Activated CD8-positive, alpha-beta memory T cell treated with anti-CD3 and anti-CD28 coated beads, Interleukin-2, amount 10 ng/mL, durations not matched to agents 7 days and 5 days (primary cell): ENCODE results near the gene HYDIN. TPM values are rescaled to one million over a fixed set of nuclear protein-coding genes. Genes with fewer than 3 reads are reported as not detected.
"Not testable (repeated sequence)": the region's sequence is repeated elsewhere in the genome, so short reads cannot be mapped to it uniquely, and the experiment has no call there.

ENCODE experiments used
- ATAC-seq: fragments of 150-1000 bp; cut with Tn5 transposase; one replicate; pipeline ENCODE4 v1.10.0; 2021; ENCODE audit warnings: moderate library complexity
- CTCF ChIA-PET: fragments of 350-600 bp; sonication (Branson Sonifier 250); formaldehyde crosslinking; loops from one replicate; lab custom pipeline; 2021; ENCODE audit warnings: antibody characterized with exemption; lab: Charles Lee
- DNase-seq: peaks from one replicate; pipeline ENCODE4 v3.0.0-alpha.2; 2020
- H3K27ac Mint-ChIP-seq: one replicate; pipeline ENCODE4 v1.8.0; 2021; ENCODE audit warnings: mild to moderate bottlenecking, mixed read lengths
- H3K27me3 Mint-ChIP-seq: one replicate; pipeline ENCODE4 v1.8.0; 2021; ENCODE audit warnings: mixed read lengths
- H3K36me3 Mint-ChIP-seq: one replicate; pipeline ENCODE4 v1.8.0; 2021; ENCODE audit warnings: mild to moderate bottlenecking, mixed read lengths
- H3K4me1 Mint-ChIP-seq: one replicate; pipeline ENCODE4 v1.8.0; 2021; ENCODE audit warnings: mixed read lengths
- H3K4me3 Mint-ChIP-seq: one replicate; pipeline ENCODE4 v1.8.0; 2021; ENCODE audit warnings: mild to moderate bottlenecking, moderate library complexity, mixed read lengths
- H3K9me3 Mint-ChIP-seq: one replicate; pipeline ENCODE4 v1.8.0; 2022; ENCODE audit warnings: low read depth, mixed read lengths
- total RNA-seq, 2 experiments: library from RNA; stranded (reverse); gene quantifications; one replicate each; pipeline ENCODE4 v1.2.3, GENCODE V29; 2021

HYDIN gene
- total RNA-seq, 2 experiments from 2014 or later: not detected

DNA sequence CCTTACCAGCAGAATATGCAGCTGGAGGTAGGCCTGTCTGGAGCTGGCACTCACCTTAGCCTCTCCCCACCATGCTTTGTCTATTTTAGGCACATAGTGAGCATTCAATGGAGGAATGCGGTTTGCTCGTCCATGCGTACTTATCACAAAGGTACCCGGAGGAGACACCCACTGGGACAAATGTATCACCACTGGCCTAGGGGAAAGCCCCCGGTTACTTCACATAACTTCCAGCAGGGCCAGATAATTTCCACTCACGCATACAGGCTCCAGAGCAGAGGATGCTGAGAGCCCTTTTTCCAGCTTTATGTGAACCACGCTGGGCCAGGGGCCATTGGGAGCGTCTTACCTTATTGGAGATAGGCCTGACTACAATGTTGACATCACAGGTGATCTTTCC lies 348.2 kb downstream of the HYDIN start:
- H3K27me3 Mint-ChIP-seq, CTCF ChIA-PET, H3K9me3 Mint-ChIP-seq, H3K4me3 Mint-ChIP-seq, H3K27ac Mint-ChIP-seq, ATAC-seq, DNase-seq, H3K4me1 Mint-ChIP-seq, H3K36me3 Mint-ChIP-seq: not testable (repeated sequence)

DNA sequence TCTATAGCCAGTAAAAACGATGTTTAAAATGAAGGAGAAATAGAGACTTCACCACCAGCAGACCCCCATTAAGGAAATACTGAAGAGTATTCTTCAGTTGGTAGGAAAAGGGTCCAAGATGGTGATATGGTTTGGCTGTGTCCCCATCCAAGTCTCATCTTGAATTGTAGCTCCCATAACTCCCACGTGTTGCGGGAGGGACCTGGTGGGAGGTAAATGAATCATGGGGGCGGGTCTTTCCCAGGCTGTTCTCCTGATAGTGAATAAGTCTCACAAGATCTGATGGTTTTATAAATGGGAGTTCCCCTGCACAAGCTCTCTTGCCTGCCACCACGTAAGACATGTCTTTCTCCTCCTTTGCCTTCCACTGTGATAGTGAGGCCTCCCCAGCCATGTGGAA lies 352.6 kb downstream of the HYDIN start:
- CTCF ChIA-PET, H3K9me3 Mint-ChIP-seq, H3K4me1 Mint-ChIP-seq, ATAC-seq, H3K36me3 Mint-ChIP-seq, DNase-seq, H3K27me3 Mint-ChIP-seq, H3K4me3 Mint-ChIP-seq, H3K27ac Mint-ChIP-seq: not testable (repeated sequence)

DNA sequence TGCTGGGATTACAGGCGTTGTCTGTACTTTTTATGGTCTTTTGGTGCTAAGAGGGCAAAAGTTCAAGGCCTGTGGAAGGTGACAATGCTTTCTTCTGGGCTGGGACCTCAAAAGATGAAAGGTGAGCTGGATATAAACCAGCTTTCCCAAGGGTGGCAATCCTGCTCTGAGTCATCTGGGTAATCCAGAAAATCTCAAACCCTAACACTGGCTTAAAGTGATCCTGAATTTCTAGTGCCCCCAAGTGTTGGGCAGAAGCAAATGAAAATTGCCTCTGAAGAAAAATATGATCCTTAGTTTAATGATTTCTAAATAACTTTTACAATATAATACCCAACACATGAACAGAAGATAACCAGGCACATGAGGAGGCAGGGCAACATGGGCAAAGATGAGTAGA lies 354.1 kb downstream of the HYDIN start:
- H3K4me1 Mint-ChIP-seq, H3K36me3 Mint-ChIP-seq, ATAC-seq, H3K9me3 Mint-ChIP-seq, DNase-seq, H3K27ac Mint-ChIP-seq, H3K4me3 Mint-ChIP-seq, CTCF ChIA-PET, H3K27me3 Mint-ChIP-seq: not testable (repeated sequence)

GRCh38 chr16:70864698-70865097 lies 365.8 kb downstream of the HYDIN start:
- ATAC-seq, H3K4me1 Mint-ChIP-seq, H3K27ac Mint-ChIP-seq, H3K36me3 Mint-ChIP-seq, H3K4me3 Mint-ChIP-seq, H3K9me3 Mint-ChIP-seq, H3K27me3 Mint-ChIP-seq, CTCF ChIA-PET, DNase-seq: not testable (repeated sequence)

DNA sequence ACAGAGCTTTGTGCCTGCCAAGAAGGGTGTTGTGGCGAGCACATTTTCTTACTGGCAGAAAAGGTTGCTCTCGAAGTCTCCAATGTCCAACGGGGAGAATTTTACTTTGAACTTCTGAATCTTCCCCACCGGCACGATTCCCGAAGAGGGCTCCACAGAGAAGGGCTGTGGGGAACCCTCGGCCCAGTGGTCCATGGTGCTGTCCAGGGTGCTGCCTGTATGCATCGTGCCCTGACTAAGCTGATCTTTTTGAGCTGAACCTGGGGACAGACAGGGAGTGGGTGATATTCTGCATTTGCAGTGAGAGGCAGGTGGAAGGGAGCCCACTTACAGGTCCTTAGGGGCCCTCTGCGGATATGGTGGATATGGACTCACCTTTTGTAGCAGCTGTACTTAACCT lies 368.5 kb downstream of the HYDIN start:
- H3K27me3 Mint-ChIP-seq, H3K4me3 Mint-ChIP-seq, H3K36me3 Mint-ChIP-seq, DNase-seq, H3K9me3 Mint-ChIP-seq, ATAC-seq, H3K27ac Mint-ChIP-seq, CTCF ChIA-PET, H3K4me1 Mint-ChIP-seq: not testable (repeated sequence)

- H3K4me3 Mint-ChIP-seq, H3K4me1 Mint-ChIP-seq, H3K9me3 Mint-ChIP-seq, DNase-seq, ATAC-seq, H3K36me3 Mint-ChIP-seq, H3K27ac Mint-ChIP-seq, H3K27me3 Mint-ChIP-seq, CTCF ChIA-PET: not testable (repeated sequence)
Observed at GRCh38 chr16:70851299-70851698, 379.2 kb downstream of the HYDIN start.

- ATAC-seq, H3K27me3 Mint-ChIP-seq, H3K36me3 Mint-ChIP-seq, H3K4me3 Mint-ChIP-seq, H3K27ac Mint-ChIP-seq, H3K4me1 Mint-ChIP-seq, CTCF ChIA-PET, DNase-seq, H3K9me3 Mint-ChIP-seq: not testable (repeated sequence)
Observed at GRCh38 chr16:70823498-70824118, 406.9 kb downstream of the HYDIN start.

DNA sequence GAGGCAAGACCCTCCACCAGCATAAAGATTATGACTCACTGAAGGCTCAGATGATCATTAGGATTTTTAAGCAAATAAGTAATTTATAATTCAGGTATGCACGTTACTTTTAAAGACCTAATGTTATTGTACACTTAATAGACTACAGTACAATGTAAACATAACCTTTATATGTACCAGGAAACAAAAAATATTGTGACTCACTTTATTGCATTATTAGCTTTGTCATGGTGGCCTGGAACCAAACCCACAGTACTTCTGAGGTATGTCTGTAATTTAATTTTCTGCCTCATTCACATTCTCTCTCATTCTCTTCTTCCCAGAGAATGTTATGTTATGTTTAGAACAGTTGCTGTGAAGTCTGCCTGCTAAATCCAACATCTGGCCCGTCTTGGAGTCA lies 407.8 kb downstream of the HYDIN start:
- H3K9me3 Mint-ChIP-seq, DNase-seq, H3K27ac Mint-ChIP-seq, H3K36me3 Mint-ChIP-seq, H3K27me3 Mint-ChIP-seq, H3K4me1 Mint-ChIP-seq, H3K4me3 Mint-ChIP-seq, CTCF ChIA-PET, ATAC-seq: not testable (repeated sequence)

GRCh38 chr16:70818088-70818487 lies 412.4 kb downstream of the HYDIN start:
- H3K4me1 Mint-ChIP-seq, H3K27ac Mint-ChIP-seq, H3K27me3 Mint-ChIP-seq, CTCF ChIA-PET, H3K4me3 Mint-ChIP-seq, DNase-seq, H3K9me3 Mint-ChIP-seq, ATAC-seq, H3K36me3 Mint-ChIP-seq: not testable (repeated sequence)

GRCh38 chr16:70809392-70810060 lies 421.0 kb downstream of the HYDIN start:
- DNase-seq: no peak
- Mint-ChIP-seq H3K27me3 (peaks cover 9% of the 10 kb centered on the region), H3K9me3 (no peaks in the 10 kb centered on the region), H3K36me3 (no peaks in the 10 kb centered on the region), H3K27ac (no peak overlapping the region), H3K4me1 (peaks cover under 1% of the 10 kb centered on the region), H3K4me3 (no peak overlapping the region)
- ATAC-seq: no peak
- CTCF ChIA-PET: interaction anchor here (2.0 kb wide), 1 partner anchor 39 kb away, joined by 6 read pairs; no protein-coding TSS in a partner anchor

GRCh38 chr16:70808371-70808770 lies 422.2 kb downstream of the HYDIN start:
- H3K4me1 Mint-ChIP-seq: peaks cover 5% of the 10 kb centered on the region
- peaks cover 9% of the 10 kb centered on the region for H3K27me3 Mint-ChIP-seq
- DNase-seq (no peak), ATAC-seq (no peak)
- H3K4me3 Mint-ChIP-seq: no peak overlapping the region
- no peaks in the 10 kb centered on the region for H3K36me3 Mint-ChIP-seq
- no peak overlapping the region for H3K27ac Mint-ChIP-seq
- peaks cover 5% of the 10 kb centered on the region for H3K9me3 Mint-ChIP-seq
- CTCF ChIA-PET: interaction anchor here (2.0 kb wide), 1 partner anchor 37 kb away, joined by 6 read pairs; no protein-coding TSS in a partner anchor

DNA sequence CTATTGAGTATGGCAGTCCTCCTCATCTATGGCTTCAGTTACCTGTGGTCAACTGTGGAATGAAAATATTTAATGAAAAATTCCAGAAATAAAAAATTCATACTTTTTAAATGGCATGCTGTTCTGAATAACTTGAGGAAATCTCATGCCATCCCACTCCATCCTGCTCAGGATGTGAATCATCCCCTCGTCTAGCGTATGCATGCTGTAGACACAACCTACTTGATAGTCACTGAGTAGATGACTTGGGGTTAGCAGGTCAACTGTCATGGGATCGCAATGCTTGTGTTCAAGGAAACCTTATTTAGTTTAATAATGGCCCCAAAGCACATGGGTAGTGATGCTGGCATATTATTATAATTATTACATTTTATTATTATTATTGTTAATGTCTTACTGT lies 424.7 kb downstream of the HYDIN start:
- CTCF ChIA-PET: no interaction called here
- H3K27ac Mint-ChIP-seq: no peak overlapping the region

DNA sequence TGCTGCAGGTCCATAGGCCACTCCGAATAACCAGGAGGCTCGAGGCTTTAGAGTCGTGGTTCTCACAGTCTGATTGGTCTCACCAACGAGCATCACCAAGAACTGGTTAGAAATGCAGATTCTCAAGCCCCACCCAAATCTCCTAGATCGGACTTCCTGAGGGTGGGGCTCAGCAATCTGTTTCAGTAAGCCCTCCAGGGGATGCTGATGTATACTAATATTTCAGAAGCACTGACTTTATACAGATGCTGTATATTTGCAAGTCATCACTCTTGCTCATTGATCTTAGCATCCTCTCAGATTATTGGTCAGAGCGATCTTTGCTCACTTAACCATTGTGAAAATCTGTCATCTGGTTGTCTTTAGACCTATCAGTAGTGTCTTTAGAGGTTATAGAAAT lies 425.1 kb downstream of the HYDIN start:
- Mint-ChIP-seq H3K27ac (no peak overlapping the region), H3K27me3 (peaks cover 11% of the 10 kb centered on the region), H3K36me3 (no peaks in the 10 kb centered on the region), H3K4me3 (no peak overlapping the region), H3K9me3 (peaks cover 6% of the 10 kb centered on the region), H3K4me1 (peaks cover 11% of the 10 kb centered on the region)
- ATAC-seq: no peak
- peak; percentile 29 for DNase-seq
- CTCF ChIA-PET: no interaction called here

More for the DNA sequence above, 424.7 kb downstream of the HYDIN start:
- Mint-ChIP-seq H3K36me3 (no peaks in the 10 kb centered on the region), H3K27me3 (peaks cover 11% of the 10 kb centered on the region), H3K4me1 (peaks cover 9% of the 10 kb centered on the region), H3K9me3 (peaks cover 6% of the 10 kb centered on the region), H3K4me3 (no peak overlapping the region)
- DNase-seq (no peak), ATAC-seq (no peak)

GRCh38 chr16:70804734-70805169 lies 425.8 kb downstream of the HYDIN start:
- H3K27me3 Mint-ChIP-seq: peaks cover 11% of the 10 kb centered on the region
- CTCF ChIA-PET: no interaction called here
- no peak overlapping the region for H3K4me3 Mint-ChIP-seq
- DNase-seq (peak; percentile 27), ATAC-seq (no peak)
- peaks cover 17% of the 10 kb centered on the region for H3K4me1 Mint-ChIP-seq
- peaks cover 6% of the 10 kb centered on the region for H3K9me3 Mint-ChIP-seq
- H3K27ac Mint-ChIP-seq: peak overlapping the region; percentile 30
- no peaks in the 10 kb centered on the region for H3K36me3 Mint-ChIP-seq
